Fibroblast of skin of back (primary cell): ENCODE data around the gene ELAVL4.
"Not testable (repeated sequence)": the region's sequence is repeated elsewhere in the genome, so short reads cannot be mapped to it uniquely, and the experiment has no call there.

Source experiments
- DNase-seq: peaks from one replicate; pipeline ENCODE4 v3.0.0-alpha.2; 2013

The ELAVL4 gene

DNA sequence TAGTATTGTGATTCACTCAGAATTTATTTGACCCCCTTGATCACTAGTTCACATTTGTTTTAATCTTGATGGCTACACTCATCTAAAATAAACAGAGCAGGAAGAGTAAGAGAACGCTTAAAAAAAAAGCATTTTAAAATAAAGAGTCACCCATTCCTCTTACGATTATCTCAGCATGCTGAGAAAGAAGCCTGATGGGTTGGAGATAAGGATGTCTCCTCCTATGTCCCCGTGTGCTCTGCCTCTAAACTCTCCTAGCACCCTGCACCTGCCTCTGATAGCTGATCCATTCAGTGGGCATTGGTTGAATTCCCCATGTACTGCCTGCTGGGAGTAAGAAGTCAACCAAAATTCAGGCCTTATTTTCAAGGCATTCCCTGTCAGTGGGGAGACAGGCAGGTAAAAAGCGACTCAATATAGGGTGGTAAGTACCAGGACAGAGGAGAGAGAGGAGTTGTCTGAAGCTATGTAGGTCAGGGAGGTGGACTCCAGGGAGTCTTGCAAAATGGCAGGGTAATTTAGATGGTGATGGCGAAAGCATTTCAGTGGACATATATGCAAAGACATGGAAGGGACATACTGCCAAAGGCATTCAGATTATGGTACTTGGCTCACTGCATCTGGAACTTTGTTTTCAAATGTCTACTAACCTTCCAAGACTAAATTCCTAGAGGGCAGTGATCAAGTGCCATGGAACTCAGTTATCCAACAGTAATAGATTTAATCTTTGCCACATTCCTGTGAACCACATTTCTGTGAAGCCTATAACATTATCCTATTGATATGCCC lies 18.4 kb downstream of the ELAVL4 start:
- DNase-seq = peak; percentile 54

DNA sequence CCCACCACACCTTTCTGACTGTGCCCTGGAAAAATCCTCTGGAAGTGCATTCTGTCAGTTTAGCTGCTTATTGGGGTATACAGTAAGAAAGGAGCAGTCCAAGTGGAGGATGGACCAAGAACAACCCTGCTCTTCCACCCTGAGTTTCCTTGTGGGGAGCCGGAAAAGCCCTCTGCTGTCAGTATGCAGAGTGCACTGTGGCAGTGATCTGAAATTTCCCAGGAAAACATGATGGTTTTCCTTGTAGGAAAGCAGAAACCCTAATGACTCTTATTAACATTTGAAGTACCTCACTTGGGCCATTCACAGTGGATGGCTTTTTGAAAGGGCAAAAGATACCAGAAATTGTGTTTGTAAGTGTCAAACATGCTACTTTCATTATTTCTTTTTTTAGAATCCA lies 20.5 kb downstream of the ELAVL4 start:
- DNase-seq = no peak

DNA sequence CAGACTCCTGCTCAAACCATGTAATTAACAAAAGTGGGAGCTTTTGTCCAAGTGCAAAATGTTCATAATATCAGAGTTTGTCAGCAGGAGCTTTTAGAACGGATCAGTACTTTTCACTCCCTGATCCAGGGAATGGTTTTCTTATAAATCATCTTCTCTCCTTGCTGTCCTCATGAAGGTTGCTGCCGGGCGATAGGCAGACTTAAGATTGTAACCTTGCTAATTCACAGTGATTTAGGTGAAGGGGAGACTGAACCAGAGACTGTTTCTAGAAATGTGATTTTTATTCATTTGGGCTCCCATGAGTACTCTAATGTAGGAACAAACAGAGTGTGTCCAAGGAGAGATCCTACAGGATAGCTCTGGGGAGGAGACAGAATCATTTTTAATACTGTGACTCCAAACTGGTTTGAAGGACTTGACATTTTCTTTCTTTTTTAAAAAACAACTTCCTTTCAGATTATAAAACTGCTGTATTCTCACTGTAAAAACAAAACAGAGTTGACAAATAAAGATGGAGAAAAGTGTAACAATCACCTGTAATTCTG lies 23.7 kb downstream of the ELAVL4 start:
- DNase-seq = no peak

DNA sequence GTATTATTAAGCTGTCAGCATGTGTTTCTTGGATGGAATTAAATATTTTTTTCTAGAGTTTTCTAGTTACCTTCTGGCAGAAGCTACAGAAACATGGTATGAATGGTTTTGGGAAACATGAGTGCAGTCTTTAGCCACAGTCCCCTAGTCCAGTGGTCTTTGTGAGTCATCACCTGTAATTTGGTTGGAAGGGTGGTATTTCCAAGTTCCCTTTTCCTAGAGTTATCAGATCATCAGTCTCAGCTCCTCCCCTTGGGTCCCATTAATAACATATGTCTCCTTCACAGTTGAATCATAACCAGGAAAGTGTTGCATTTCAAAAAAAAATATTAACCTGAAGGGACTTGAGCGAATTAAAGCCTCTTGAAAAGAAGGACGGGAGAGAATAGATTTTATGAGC lies 27.0 kb downstream of the ELAVL4 start:
- DNase-seq = no peak

DNA sequence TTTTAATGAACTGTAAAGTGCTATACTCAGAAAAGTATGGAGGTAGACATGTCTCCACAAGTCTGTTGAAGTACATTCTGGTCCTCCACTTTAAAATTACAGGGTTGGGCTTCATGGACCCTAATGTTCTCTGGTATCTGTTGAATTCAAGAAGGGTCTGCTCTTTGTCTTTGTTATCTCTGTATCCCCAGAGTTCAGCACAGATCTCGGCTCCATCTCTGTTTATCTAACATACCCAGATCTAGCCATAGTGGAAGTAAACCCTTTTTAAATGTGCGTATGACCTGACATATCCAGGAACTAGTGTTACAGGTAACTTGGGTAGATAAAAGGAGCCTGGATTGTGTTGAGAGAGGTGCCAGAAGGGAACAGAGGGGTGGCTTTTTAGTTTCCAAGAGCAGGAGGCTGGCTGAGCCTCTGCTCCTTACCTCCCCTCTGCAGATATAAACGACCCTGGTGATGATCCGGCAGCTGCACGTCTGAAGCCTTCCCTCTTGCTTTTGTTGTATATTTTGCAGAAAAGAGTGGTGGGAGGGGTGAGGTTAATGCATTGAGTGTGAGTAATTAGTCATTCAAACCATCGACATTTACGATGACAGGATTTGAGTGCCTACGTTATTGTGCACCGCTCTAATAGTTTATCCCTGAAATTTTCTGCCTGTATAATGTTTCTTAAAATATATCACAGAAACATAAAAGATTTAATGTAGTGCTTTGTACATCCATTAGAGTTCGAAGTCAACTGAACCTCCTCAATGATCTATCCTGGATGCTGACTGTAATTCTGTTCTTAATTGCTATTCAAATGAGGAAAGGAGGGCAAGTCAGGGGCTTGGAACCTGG lies 30.8 kb downstream of the ELAVL4 start:
- DNase-seq = no peak

DNA sequence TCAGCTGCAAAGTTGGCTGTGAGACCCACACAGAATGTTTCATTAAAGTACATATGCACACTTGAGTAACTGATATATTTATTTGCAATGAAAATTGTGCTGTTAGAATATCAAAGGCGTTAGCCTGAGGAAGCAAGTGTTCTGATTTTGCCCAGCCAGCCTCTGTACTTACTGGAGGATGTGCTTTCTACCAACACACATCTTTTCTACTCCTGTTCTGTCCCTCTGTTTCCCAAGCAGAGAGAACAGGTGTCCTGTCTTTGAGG lies 31.4 kb downstream of the ELAVL4 start:
- no peak for DNase-seq

DNA sequence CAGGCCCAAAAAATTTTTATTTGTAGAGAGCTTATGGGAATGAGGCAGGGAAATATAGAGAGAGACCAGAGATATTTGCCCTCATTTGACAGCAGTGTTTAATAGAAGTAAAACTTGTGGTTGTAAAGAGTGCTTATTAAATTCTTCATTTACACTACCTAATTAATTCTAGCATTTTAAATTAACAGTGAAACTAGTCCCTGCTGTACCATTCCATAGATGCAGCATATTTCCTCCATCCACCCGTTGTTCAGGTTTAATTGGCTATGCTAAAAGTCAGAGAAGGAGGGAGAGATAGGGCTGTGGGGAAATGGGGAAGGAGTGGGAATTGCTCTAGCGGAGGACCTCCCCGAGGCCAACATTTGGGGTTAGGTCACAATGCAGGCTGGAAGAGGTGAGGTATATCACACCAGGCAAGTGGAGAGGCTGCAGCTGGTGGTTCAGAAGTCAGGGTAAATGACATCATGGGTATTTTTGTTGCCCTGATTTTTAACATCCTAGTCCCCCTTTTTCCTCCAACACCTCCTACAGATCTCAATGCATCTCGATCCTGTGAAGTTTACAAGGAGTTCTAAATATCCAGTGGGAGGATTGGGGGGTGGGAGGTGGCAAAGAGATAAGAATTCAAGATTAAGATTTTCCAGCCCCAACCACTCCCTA lies 38.6 kb downstream of the ELAVL4 start:
- DNase-seq = no peak

DNA sequence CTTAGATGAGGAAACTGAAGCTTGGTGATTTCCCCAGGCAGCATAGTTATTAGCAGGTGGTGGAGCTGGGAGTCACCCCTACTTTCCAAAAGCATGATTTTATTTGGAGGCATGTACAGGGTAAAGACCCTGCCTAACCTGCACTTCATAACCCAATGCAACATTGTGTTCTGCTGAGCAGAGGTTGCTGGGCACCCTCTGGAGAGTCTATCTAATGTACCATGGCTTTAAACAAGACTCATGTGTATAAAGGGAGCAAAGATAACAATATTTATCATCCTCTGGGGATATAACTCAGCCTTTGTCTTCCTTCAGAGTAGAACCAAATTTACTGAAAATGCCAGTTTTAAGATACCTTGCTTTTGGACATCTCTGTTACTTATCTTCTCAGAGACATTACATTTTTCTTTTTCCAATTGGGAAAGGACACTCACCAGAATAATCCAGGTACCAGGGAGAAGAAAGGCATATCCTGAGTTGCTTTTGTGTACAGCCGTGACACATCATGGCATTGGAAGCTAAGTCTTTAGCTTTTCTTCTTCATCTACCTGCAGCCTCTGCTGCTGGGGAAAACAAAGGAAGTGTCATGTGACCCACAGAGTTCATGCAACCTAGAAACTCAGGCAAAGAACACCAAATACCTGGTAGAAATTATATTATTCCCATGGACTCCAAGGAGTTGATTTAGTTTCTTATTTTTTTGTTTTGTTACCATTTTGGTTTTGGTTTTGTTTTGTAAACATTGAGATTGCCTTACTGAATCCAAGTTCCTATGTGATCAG lies 39.6 kb downstream of the ELAVL4 start:
- no peak for DNase-seq

DNA sequence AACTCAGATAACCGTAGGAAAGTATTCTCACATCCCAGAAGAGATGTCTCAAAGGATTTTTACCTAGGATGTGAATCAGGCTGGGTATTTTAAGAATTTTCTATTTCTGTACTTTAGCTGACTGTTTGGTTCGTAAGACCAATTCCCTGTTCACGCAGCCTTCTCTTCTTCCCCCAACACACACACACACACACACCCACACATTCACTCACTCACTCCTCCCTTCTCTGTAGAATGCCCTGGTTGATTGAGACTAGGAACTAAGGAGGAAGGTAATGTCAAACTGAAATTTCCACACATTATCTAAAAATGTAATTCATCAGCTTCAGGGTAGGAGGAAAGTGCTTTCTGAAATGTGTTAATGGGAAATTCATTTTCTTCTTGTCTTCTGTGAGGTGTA lies 43.5 kb downstream of the ELAVL4 start:
- no peak for DNase-seq

DNA sequence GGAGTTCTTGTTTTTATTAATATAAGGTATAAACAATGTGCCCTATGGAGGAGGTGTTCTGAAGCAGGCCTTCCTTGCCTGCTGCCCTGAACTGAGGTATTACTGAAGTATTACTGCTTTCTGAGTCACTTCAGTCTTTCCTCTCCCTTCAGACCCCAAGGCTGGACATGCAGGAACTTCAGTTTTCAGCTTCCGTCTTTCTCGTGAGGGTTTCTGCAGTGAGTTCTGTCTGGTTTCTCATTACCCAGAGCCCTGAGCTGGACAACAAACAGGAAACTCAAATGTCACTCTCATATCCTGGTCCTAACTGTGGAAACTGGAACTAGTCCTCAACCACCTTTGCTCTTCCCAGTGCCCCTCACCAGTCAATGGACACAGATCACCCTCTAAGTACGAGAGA lies 46.8 kb downstream of the ELAVL4 start:
- no peak for DNase-seq

DNA sequence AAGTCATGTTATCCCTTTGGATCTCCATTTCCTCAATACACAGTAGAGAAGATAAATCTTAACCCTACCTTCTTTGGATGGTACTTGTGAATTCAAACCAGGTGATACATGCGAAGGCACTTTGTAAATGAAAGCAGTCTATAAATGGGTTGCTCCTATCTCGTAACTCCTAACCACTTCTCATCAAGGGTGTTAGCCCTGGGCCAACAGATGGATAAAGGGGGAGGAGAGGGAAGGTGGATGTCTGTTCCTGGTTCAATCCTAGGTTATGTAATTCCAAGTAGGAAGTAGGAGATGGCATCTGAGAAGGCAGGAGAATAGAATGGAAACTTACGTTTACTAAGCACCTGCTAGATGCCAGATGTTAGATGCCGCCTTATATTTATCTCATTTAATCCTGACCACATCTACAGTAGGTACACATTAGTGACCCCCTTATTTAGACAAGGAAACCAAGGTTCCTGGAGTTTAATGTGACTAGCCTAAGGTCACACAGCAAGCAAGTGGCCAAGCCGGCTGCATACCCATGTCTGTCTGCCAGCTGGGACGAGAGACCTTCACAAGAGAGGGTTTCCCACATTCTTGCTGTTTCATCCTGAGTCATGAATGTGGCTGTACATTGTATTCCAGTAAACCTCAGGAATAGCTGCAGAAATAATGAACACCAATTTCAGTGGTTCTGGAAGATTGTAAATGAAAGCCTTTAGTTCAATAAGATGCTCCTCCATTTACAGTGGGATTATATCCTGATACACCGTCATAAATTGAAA lies 47.7 kb downstream of the ELAVL4 start:
- peak; percentile 12 for DNase-seq

DNA sequence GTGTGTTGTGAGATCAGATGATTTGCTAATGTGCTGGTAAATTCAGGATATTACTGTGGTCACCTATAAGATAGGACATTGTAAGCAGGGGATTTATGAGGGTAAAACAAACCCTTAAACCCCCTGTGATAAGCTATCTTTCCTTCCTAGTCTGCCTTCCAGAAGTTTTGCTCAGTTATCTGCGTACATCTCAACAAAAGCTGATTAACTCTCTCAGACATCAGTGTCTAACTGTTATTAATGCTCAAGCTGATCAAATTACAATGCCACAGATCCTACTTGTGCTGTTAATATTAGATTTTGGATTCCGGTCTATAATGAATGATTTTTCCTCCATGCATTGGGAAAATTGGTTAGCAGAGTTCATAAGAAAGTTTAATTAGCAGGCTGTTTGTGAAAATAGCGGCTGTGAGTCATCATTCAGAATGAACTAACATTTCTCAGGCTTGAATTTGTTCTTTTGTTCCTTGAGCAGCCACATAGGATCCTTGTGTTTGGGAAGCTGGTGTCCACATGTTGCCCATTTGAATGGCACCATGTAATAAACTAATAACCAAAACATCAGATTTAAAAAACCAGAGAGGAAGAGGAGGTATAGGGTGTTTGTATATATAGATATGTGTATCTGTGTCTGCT lies 48.7 kb downstream of the ELAVL4 start:
- no peak for DNase-seq

DNA sequence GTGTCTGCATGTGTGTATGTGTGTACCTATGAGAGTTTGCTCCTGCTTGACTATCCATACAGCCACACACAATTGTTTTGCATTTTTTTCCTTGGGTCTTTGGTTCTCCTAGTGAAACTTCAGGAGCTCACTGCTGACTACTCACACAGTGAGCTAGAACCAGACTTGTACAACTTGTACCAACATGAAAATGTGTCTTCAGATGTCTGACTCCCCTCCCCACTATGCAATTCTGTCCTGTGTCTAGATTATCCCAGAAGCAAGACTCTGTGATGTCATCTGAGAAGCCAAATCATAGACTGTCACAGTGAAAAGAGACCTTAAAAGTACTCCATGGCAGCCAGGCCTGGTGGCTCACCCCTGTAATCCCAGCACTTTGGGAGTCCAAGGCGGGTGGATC lies 49.7 kb downstream of the ELAVL4 start:
- DNase-seq = no peak

DNA sequence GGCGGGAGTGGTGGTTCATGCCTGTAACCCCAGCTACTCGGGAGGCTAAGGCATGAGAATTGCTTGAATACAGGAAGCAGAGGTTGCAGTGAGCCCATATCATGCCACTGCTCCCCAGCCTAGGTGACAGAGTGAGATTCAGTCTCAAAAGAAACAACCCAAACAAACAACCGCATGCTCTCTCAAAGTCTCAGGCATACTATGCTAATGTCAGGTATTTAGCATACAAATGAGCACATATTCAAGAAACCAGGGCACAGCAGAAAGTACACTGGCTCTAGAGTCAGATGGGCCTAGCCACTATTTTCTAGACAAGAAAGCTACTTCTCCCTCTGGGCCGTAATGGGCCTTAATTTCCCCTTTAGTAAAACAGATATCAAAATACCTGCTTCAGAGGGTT lies 55.0 kb downstream of the ELAVL4 start:
- no peak for DNase-seq

DNA sequence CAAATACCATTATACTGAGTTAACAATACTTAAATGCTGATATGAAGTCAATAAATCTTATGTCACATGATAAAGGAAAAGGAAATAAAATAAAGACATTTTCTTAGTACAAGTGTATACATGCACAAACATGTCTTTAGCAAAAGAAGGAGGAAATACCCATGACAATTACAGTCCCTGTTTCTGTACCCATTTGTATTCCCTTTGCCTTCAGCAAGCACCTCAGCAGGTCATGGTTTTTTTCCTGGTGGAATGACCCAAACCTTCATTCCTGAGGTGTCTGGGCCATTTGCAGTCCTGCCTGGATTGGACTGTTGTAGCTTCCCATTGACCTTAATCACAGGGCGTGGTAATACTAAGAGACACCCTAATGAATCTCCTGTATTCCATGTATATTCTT lies 57.6 kb downstream of the ELAVL4 start:
- DNase-seq = not testable (repeated sequence)

DNA sequence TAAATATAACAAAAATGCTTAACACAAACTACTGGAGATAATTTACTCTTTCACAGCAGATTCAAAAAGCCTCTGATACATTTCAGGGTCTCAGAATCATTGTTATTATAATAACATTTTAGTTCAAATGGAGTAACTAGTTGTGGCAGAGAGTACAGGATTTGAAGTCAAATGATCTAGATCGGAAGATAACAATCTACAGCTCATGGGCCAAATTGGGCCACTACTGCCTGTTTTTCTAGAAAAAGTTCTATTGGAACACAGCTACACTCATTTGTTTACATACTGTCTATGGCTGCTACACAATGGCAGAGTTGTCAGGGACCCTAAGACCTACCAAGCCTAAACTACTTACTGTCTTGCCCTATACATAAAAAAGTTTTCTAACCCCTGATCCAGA lies 63.6 kb downstream of the ELAVL4 start:
- DNase-seq = no peak

DNA sequence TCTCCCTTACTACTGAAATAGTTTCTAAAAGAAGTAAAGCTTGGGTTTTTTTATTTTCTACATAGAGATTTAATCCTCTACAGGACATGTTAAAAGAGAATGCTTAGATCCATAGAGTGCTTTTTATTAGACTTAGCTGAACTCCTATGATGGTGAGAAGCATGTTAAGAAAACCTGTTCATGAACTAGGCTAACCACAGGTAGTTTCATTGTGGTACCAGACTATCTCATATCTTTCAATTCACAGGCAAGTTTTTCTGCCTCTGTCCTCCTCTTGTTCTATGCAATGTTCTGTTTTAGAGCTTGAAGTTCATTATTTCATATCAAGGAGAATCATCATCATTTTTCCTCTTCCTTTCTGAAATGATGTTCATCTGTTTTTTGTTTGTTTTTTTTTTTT lies 65.4 kb downstream of the ELAVL4 start:
- no peak for DNase-seq

DNA sequence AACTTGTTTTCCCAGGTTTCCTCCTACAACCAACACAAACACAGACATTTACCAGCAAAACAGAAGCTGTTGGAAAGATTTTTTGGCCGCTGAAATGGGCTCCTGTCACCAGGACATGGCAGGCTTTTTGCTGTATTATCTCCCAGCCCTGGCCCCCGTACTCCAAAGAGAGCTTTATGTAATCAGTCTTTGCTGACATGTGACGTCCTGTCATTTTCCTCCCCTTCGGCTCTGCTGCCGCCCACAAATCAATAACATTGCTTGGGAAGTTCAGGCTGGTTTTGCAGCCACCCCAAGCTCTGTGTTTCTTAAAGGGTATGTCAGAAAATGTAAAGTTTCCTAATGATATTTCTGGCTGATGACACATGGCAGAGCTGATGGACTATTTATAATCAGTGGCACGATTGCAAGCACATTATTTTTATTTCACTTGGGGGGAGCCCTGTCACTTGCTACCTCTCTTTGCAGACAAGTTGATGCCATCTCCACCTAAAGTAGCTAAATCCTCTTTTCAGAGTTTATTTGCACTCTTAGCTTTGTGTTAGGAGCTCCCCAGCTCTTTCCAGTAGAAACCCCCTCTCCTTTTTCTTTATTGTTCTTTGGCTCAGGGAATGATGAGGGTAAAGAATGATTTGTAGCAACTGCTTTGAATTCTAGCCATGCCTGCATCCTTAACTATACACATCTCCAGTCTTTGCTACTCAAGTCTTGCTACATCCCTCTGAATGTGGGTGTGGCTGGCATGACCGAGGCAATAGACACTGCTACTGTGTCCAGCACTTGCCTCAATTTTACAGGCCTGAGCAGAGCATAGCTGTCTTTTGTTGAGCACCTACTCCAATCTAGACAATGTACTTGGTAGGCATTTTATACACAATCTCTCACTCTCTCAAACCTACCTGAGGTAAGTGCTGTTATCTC lies 67.3 kb downstream of the ELAVL4 start:
- DNase-seq = no peak

DNA sequence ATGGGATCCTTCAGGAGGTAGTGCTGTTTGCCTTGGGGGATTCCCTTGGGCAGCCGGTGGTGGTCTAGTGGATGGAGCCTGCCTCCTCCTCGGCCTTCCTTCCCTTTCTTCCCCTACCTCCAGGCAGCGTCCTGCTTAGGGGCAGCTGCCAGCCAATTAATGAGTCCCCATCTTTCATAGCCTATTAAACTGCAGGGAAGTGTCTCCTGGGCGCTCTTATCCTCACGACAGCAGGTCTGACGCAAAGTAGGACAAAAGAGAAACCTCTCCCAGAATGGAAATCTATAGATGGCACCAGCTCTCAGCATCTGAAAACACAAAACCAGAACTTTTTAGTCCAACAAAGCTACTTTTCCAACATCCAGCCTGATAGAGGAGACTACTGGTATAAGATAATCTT lies 69.3 kb downstream of the ELAVL4 start:
- no peak for DNase-seq

DNA sequence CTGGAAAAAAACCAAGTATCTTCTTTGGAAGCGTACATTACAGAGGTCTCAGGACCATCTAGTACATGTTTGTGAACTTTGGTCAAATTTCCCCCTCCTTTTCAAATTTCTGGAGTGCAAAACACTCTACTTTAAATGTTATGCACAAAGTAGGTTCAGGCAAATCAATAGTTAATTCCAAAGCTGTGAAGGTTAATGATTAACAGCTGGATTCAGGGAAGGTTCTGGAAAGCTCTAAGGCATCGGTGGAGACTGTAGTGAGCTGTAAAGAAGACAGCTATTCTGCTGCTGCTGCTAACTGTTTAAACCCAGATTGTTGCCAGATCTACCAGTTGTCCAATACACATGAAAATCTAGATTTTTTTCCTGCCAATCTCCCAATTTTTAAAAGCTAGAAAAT lies 70.9 kb downstream of the ELAVL4 start:
- no peak for DNase-seq
